CD4-positive, alpha-beta T cell (primary cell): ENCODE data around the gene TREX2. TPM values are rescaled to one million over a fixed set of nuclear protein-coding genes. Genes with fewer than 3 reads are reported as not detected.

Source experiments
- ATAC-seq: fragments of 200-7000 bp; cut with Tn5 transposase; one replicate; pipeline ENCODE4 v1.10.0; 2022; ENCODE audit warnings: mild to moderate bottlenecking; ENCODE audit not compliant: poor library complexity
- CTCF ChIA-PET: fragments of 350-600 bp; sonication (Branson Sonifier 250); formaldehyde crosslinking; loops from one replicate; lab custom pipeline; 2021; ENCODE audit warnings: antibody characterized with exemption, inconsistent platforms; lab: Charles Lee
- POLR2A ChIA-PET: fragments of 350-600 bp; sonication (Branson Sonifier 250); formaldehyde crosslinking; loops from one replicate; lab custom pipeline; 2021; ENCODE audit warnings: antibody characterized with exemption, inconsistent platforms; lab: Charles Lee
- DNase-seq, 14 experiments: peaks; one replicate each; pipeline ENCODE4 v3.0.0-alpha.2; 2013 to 2020; ENCODE audit warnings: mixed read lengths in 2 of 14
- H3K27ac ChIP-seq, 2 donors: one replicate each; pipeline versions ENCODE4 v1.5.1 to v1.7.0; 2013; ENCODE audit warnings: low read length in 2 of 2, low read depth in 1 of 2, mild to moderate bottlenecking in 1 of 2
- H3K27me3 ChIP-seq, 2 experiments: 1 replicate in 1 of 2; 2 replicates in 1 of 2; pipeline versions ENCODE4 v1.6.1 to v1.7.0; 2013; ENCODE audit warnings: low read length in 2 of 2, control low read depth in 1 of 2, mild to moderate bottlenecking in 1 of 2, moderate library complexity in 1 of 2; ENCODE audit not compliant: insufficient read depth in 2 of 2, control insufficient read depth in 1 of 2
- H3K36me3 ChIP-seq: one replicate; pipeline ENCODE4 v1.6.1; 2013; ENCODE audit warnings: low read length, control low read depth; ENCODE audit not compliant: insufficient read depth
- H3K4me1 ChIP-seq: one replicate; pipeline ENCODE4 v1.6.1; 2013; ENCODE audit warnings: low read length, control low read depth; ENCODE audit not compliant: insufficient read depth
- H3K4me3 ChIP-seq: one replicate; pipeline ENCODE4 v1.5.1; 2013; ENCODE audit warnings: mild to moderate bottlenecking, low read length, moderate library complexity
- H3K9me3 ChIP-seq, 2 experiments: 1 replicate in 1 of 2; 2 replicates in 1 of 2; pipeline versions ENCODE4 v1.6.1 to v1.7.0; 2013; ENCODE audit warnings: low read length in 2 of 2, mild to moderate bottlenecking in 2 of 2, control low read depth in 1 of 2, moderate library complexity in 1 of 2; ENCODE audit not compliant: control insufficient read depth in 1 of 2, insufficient read depth in 1 of 2
- H3K27ac Mint-ChIP-seq: one replicate; pipeline ENCODE4 v1.8.0; 2020; ENCODE audit warnings: mixed read lengths
- H3K27me3 Mint-ChIP-seq: one replicate; pipeline ENCODE4 v1.8.0; 2021; ENCODE audit warnings: mixed read lengths
- H3K36me3 Mint-ChIP-seq: one replicate; pipeline ENCODE4 v1.8.0; 2021; ENCODE audit warnings: low read depth, mixed read lengths
- H3K4me1 Mint-ChIP-seq: one replicate; pipeline ENCODE4 v1.8.0; 2021; ENCODE audit warnings: low read depth, mixed read lengths
- H3K4me3 Mint-ChIP-seq: one replicate; pipeline ENCODE4 v1.8.0; 2020; ENCODE audit warnings: mild to moderate bottlenecking, mixed read lengths
- H3K9me3 Mint-ChIP-seq: one replicate; pipeline ENCODE4 v1.8.0; 2020; ENCODE audit warnings: mixed read lengths
- intact Hi-C, 2 experiments: fragments of 100-400 bp; cut with DNase I in 1 of 2; cut with micrococcal nuclease in 1 of 2; formaldehyde crosslinking; loops; one replicate each; pipeline versions ENCODE4 v1.15.1 to v1.9.0; 2023 to 2025; cut with DNase I, micrococcal nuclease
- total RNA-seq, 174 experiments: library from RNA in 2 of 174; stranded (reverse) in 2 of 174; gene quantifications; one replicate each; pipeline ENCODE4 v1.2.3 and lab custom pipeline; 2021 to 2026
- TF ChIP-seq, protein P1 (sequence below): fragments of 200-600 bp; IDR thresholded peaks from one replicate; pipeline ENCODE4 v1.8.0; 2022; ENCODE audit warnings: antibody characterized with exemption, mild to moderate bottlenecking

The TREX2 gene
- total RNA-seq, 2 experiments from 2014 or later, result 1.1 to 1.4 TPM

DNA sequence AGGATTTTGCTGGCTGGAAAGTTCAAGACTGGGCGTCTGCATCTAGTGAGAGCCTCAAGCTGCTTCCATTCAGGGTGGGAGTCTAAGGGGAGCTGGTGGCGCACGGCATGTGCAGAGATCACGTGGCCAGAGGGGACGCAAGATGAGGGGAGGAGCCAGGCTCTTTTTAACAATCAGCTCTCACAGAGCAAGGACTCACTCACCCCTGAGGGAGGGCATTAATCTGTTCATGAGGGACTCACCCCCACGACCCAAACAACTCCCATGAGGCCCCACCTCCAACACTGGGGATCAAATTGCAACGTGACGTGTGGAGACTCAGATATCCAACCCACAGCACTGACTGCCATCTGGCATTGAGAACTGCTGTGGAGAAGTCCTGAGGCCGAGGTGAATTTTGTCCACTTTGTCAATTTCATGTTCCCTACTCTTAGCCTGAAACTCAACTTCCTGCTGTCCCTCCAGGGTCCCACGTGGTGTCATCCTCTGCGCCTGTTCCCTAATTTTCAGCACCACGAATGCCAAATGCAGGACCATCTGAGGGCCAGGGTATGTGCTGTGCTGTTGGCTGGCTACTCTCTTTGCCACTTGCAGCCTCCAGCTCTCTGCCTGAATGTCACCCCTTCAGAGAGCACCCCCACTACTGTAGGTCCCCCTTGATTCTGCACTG, 28.9 kb downstream of the TREX2 start:
- Mint-ChIP-seq H3K4me1 (peaks cover 6% of the 10 kb centered on the region), H3K36me3 (no peaks in the 10 kb centered on the region), H3K27me3 (peaks cover 5% of the 10 kb centered on the region), H3K4me3 (no peak overlapping the region), H3K27ac (no peak overlapping the region), H3K9me3 (no peaks in the 10 kb centered on the region)
- intact Hi-C loops, result no loop called here
- Histone ChIP-seq H3K4me3 (no peak overlapping the region), H3K27ac (no peak overlapping the region), H3K4me1 (peaks cover 7% of the 10 kb centered on the region), H3K9me3 (no peaks in the 10 kb centered on the region), H3K36me3 (no peaks in the 10 kb centered on the region), H3K27me3 (no peaks in the 10 kb centered on the region)
- ChIA-PET CTCF (no interaction called here), POLR2A (no interaction called here)
- TF ChIP-seq, protein P1, sequence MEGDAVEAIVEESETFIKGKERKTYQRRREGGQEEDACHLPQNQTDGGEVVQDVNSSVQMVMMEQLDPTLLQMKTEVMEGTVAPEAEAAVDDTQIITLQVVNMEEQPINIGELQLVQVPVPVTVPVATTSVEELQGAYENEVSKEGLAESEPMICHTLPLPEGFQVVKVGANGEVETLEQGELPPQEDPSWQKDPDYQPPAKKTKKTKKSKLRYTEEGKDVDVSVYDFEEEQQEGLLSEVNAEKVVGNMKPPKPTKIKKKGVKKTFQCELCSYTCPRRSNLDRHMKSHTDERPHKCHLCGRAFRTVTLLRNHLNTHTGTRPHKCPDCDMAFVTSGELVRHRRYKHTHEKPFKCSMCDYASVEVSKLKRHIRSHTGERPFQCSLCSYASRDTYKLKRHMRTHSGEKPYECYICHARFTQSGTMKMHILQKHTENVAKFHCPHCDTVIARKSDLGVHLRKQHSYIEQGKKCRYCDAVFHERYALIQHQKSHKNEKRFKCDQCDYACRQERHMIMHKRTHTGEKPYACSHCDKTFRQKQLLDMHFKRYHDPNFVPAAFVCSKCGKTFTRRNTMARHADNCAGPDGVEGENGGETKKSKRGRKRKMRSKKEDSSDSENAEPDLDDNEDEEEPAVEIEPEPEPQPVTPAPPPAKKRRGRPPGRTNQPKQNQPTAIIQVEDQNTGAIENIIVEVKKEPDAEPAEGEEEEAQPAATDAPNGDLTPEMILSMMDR, result no peak
- no peak for DNase-seq
- ATAC-seq, result no peak

DNA sequence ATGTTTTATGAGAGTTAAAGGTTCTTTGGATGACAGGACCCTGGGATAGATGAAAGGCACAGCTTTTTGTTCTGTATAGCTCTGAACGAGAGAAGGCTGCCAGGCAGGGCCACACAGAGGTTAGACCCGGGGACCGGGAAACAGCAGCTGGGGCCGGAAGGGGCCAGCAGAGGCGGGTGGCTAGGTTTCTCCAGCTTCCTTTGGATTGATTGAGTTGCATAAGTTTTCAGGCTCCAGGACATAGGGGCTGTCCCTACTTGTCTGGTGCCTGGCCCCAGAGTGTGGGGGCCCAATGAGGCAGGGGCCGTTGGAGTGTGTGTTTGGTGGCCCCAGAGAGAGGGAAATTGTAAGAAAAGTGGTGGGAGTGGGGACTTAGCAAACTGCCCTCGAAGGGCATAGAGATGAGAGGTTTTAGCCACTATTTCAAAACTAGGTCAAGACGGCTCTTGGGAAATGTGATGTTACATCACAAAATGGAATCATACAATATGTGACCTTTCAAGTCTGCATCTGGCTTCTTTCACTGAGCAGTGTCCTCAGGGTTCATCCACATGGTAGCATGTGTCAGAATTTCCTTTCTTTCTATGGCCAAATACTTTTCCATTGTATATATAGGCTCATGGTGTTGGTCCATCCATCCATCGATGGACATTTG, 30.9 kb downstream of the TREX2 start:
- POLR2A ChIA-PET, result no interaction called here
- Histone ChIP-seq H3K4me3 (no peak overlapping the region), H3K9me3 (no peaks in the 10 kb centered on the region), H3K27me3 (no peaks in the 10 kb centered on the region), H3K27ac (no peak overlapping the region), H3K4me1 (peaks cover 15% of the 10 kb centered on the region), H3K36me3 (no peaks in the 10 kb centered on the region)
- TF ChIP-seq, protein P1, result no peak
- intact Hi-C loops, result no loop called here
- ATAC-seq (no peak), DNase-seq (no peak)
- H3K4me3 Mint-ChIP-seq, result no peak overlapping the region
- H3K9me3 Mint-ChIP-seq, result no peaks in the 10 kb centered on the region
- peaks cover 7% of the 10 kb centered on the region for H3K4me1 Mint-ChIP-seq
- H3K27ac Mint-ChIP-seq, result no peak overlapping the region
- peaks cover 6% of the 10 kb centered on the region for H3K27me3 Mint-ChIP-seq
- no peaks in the 10 kb centered on the region for H3K36me3 Mint-ChIP-seq
- CTCF ChIA-PET, result no interaction called here

DNA sequence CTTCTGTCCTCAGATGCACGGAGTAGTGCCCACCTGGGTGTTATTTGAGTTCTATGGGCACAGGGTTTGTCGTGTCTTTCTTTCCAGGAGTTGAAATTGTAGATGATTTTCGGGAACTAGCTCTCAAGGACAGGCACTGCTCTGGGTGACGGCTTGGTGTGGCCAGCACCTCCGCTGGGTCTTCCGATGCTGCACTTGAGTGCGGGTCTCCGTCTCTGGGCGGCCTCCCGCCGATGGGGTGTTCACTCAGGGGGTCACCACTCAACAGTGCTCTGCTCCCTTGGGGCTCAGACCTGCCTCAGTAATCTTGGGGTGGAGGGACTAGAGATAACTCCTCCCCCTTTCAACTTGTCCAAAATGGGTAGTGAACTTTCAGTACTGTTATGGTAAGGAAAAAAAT, 32.1 kb downstream of the TREX2 start:
- Mint-ChIP-seq H3K4me3 (no peak overlapping the region), H3K27me3 (peaks cover 6% of the 10 kb centered on the region), H3K27ac (no peak overlapping the region), H3K9me3 (no peaks in the 10 kb centered on the region), H3K36me3 (no peaks in the 10 kb centered on the region), H3K4me1 (peaks cover 7% of the 10 kb centered on the region)
- Histone ChIP-seq H3K4me3 (no peak overlapping the region), H3K9me3 (no peaks in the 10 kb centered on the region), H3K27ac (no peak overlapping the region), H3K4me1 (peaks cover 15% of the 10 kb centered on the region), H3K27me3 (no peaks in the 10 kb centered on the region), H3K36me3 (no peaks in the 10 kb centered on the region)
- CTCF ChIA-PET, result no interaction called here
- ATAC-seq, result no peak
- POLR2A ChIA-PET, result no interaction called here
- no peak for DNase-seq
- TF ChIP-seq, protein P1, result no peak
- intact Hi-C loops, result no loop called here
